ENCODE data around the gene GNAS.
A peak's percentile ranks its signal among the peaks of the same experiment; 100 is the strongest.

Gene GNAS

GRCh38 chr20:58843128-58843556, 9.4 kb upstream of the GNAS start:
- no peaks in the 10 kb centered on the region for H3K9me3 ChIP-seq (ENCODE audit: control insufficient read depth, low read depth, low read length)
- peak overlapping the region; percentile 71 for H3K9ac ChIP-seq (ENCODE audit: low read length)
- peaks cover 35% of the 10 kb centered on the region for H3K27me3 ChIP-seq (ENCODE audit: control insufficient read depth, insufficient read depth, low read length)
- no peaks in the 10 kb centered on the region for H3K36me3 ChIP-seq (ENCODE audit: control insufficient read depth, low read depth, low read length)
- H3K4me1 ChIP-seq (ENCODE audit: control insufficient read depth, low read depth, low read length) = peaks cover 40% of the 10 kb centered on the region
- H3K27ac ChIP-seq (ENCODE audit: low read length) = peak overlapping the region; percentile 74
- H3K4me3 ChIP-seq (ENCODE audit: low read length) = peak overlapping the region; percentile 79

- no peak overlapping the region for H3K4me3 ChIP-seq (ENCODE audit: low read length)
- H3K27ac ChIP-seq (ENCODE audit: low read length) = no peak overlapping the region
- peaks cover 43% of the 10 kb centered on the region for H3K4me1 ChIP-seq (ENCODE audit: control insufficient read depth, low read depth, low read length)
- no peak overlapping the region for H3K9ac ChIP-seq (ENCODE audit: low read length)
- H3K27me3 ChIP-seq (ENCODE audit: control insufficient read depth, insufficient read depth, low read length) = peaks cover 21% of the 10 kb centered on the region
- H3K36me3 ChIP-seq (ENCODE audit: control insufficient read depth, low read depth, low read length) = no peaks in the 10 kb centered on the region
- no peaks in the 10 kb centered on the region for H3K9me3 ChIP-seq (ENCODE audit: control insufficient read depth, low read depth, low read length)
Measured at GRCh38 chr20:58845706-58846105, 6.8 kb upstream of the GNAS start.

- Histone ChIP-seq H3K4me1 (ENCODE audit: control insufficient read depth, low read depth, low read length) (peaks cover 39% of the 10 kb centered on the region), H3K27ac (ENCODE audit: low read length) (no peak overlapping the region), H3K4me3 (ENCODE audit: low read length) (no peak overlapping the region), H3K9me3 (ENCODE audit: control insufficient read depth, low read depth, low read length) (no peaks in the 10 kb centered on the region), H3K27me3 (ENCODE audit: control insufficient read depth, insufficient read depth, low read length) (peaks cover 4% of the 10 kb centered on the region), H3K9ac (ENCODE audit: low read length) (no peak overlapping the region), H3K36me3 (ENCODE audit: control insufficient read depth, low read depth, low read length) (no peaks in the 10 kb centered on the region)
Measured at GRCh38 chr20:58847463-58847862, 5.1 kb upstream of the GNAS start.

GRCh38 chr20:58850693-58851174, 1.8 kb upstream of the GNAS start, which contains the start of gene GNAS-AS1:
Gene GNAS-AS1 (minus strand): TSS chr20:58850902.
- peaks cover 11% of the 10 kb centered on the region for H3K4me1 ChIP-seq (ENCODE audit: control insufficient read depth, low read depth, low read length)
- H3K9ac ChIP-seq (ENCODE audit: low read length) = no peak within 1 kb of the TSS
- H3K4me3 ChIP-seq (ENCODE audit: low read length) = no peak within 1 kb of the TSS
- no peaks in the 10 kb centered on the region for H3K9me3 ChIP-seq (ENCODE audit: control insufficient read depth, low read depth, low read length)
- no peaks in the 10 kb centered on the region for H3K36me3 ChIP-seq (ENCODE audit: control insufficient read depth, low read depth, low read length)
- H3K27me3 ChIP-seq (ENCODE audit: control insufficient read depth, insufficient read depth, low read length) = peaks cover 30% of the 10 kb centered on the region
- H3K27ac ChIP-seq (ENCODE audit: low read length) = no peak within 1 kb of the TSS

- Histone ChIP-seq H3K27ac (ENCODE audit: low read length) (no peak overlapping the region), H3K4me3 (ENCODE audit: low read length) (no peak overlapping the region), H3K9me3 (ENCODE audit: control insufficient read depth, low read depth, low read length) (no peaks in the 10 kb centered on the region), H3K27me3 (ENCODE audit: control insufficient read depth, insufficient read depth, low read length) (peaks cover 36% of the 10 kb centered on the region), H3K36me3 (ENCODE audit: control insufficient read depth, low read depth, low read length) (no peaks in the 10 kb centered on the region), H3K4me1 (ENCODE audit: control insufficient read depth, low read depth, low read length) (peaks cover 6% of the 10 kb centered on the region), H3K9ac (ENCODE audit: low read length) (no peak overlapping the region)
Measured at GRCh38 chr20:58851221-58851968, 1.1 kb upstream of the GNAS start.

GRCh38 chr20:58851969-58852458, 502 bp upstream of the GNAS start:
- H3K9ac ChIP-seq (ENCODE audit: low read length) = no peak overlapping the region
- H3K36me3 ChIP-seq (ENCODE audit: control insufficient read depth, low read depth, low read length) = no peaks in the 10 kb centered on the region
- H3K9me3 ChIP-seq (ENCODE audit: control insufficient read depth, low read depth, low read length) = no peaks in the 10 kb centered on the region
- peaks cover 3% of the 10 kb centered on the region for H3K4me1 ChIP-seq (ENCODE audit: control insufficient read depth, low read depth, low read length)
- peak overlapping the region; percentile 50 for H3K4me3 ChIP-seq (ENCODE audit: low read length)
- peaks cover 43% of the 10 kb centered on the region for H3K27me3 ChIP-seq (ENCODE audit: control insufficient read depth, insufficient read depth, low read length)
- H3K27ac ChIP-seq (ENCODE audit: low read length) = no peak overlapping the region

GRCh38 chr20:58853466-58853865, 950 bp downstream of the GNAS start:
- no peak overlapping the region for H3K27ac ChIP-seq (ENCODE audit: low read length)
- H3K9ac ChIP-seq (ENCODE audit: low read length) = no peak overlapping the region
- H3K27me3 ChIP-seq (ENCODE audit: control insufficient read depth, insufficient read depth, low read length) = peaks cover 52% of the 10 kb centered on the region
- no peaks in the 10 kb centered on the region for H3K36me3 ChIP-seq (ENCODE audit: control insufficient read depth, low read depth, low read length)
- no peak overlapping the region for H3K4me3 ChIP-seq (ENCODE audit: low read length)
- peaks cover 3% of the 10 kb centered on the region for H3K4me1 ChIP-seq (ENCODE audit: control insufficient read depth, low read depth, low read length)
- no peaks in the 10 kb centered on the region for H3K9me3 ChIP-seq (ENCODE audit: control insufficient read depth, low read depth, low read length)

- peaks cover 3% of the 10 kb centered on the region for H3K4me1 ChIP-seq (ENCODE audit: control insufficient read depth, low read depth, low read length)
- peak overlapping the region; percentile 53 for H3K4me3 ChIP-seq (ENCODE audit: low read length)
- no peak overlapping the region for H3K27ac ChIP-seq (ENCODE audit: low read length)
- peaks cover 52% of the 10 kb centered on the region for H3K27me3 ChIP-seq (ENCODE audit: control insufficient read depth, insufficient read depth, low read length)
- H3K9ac ChIP-seq (ENCODE audit: low read length) = no peak overlapping the region
- no peaks in the 10 kb centered on the region for H3K9me3 ChIP-seq (ENCODE audit: control insufficient read depth, low read depth, low read length)
- H3K36me3 ChIP-seq (ENCODE audit: control insufficient read depth, low read depth, low read length) = no peaks in the 10 kb centered on the region
Measured at GRCh38 chr20:58853976-58854637, 1.6 kb downstream of the GNAS start.

- Histone ChIP-seq H3K27me3 (ENCODE audit: control insufficient read depth, insufficient read depth, low read length) (peaks cover 52% of the 10 kb centered on the region), H3K4me3 (ENCODE audit: low read length) (peak overlapping the region; percentile 53), H3K9ac (ENCODE audit: low read length) (no peak overlapping the region), H3K9me3 (ENCODE audit: control insufficient read depth, low read depth, low read length) (no peaks in the 10 kb centered on the region), H3K4me1 (ENCODE audit: control insufficient read depth, low read depth, low read length) (peaks cover under 1% of the 10 kb centered on the region), H3K36me3 (ENCODE audit: control insufficient read depth, low read depth, low read length) (no peaks in the 10 kb centered on the region), H3K27ac (ENCODE audit: low read length) (no peak overlapping the region)
Measured at GRCh38 chr20:58854638-58855471, 2.3 kb downstream of the GNAS start.

- H3K4me1 ChIP-seq (ENCODE audit: control insufficient read depth, low read depth, low read length) = no peaks in the 10 kb centered on the region
- no peaks in the 10 kb centered on the region for H3K9me3 ChIP-seq (ENCODE audit: control insufficient read depth, low read depth, low read length)
- peak overlapping the region; percentile 53 for H3K4me3 ChIP-seq (ENCODE audit: low read length)
- no peak overlapping the region for H3K27ac ChIP-seq (ENCODE audit: low read length)
- no peaks in the 10 kb centered on the region for H3K36me3 ChIP-seq (ENCODE audit: control insufficient read depth, low read depth, low read length)
- H3K9ac ChIP-seq (ENCODE audit: low read length) = no peak overlapping the region
- H3K27me3 ChIP-seq (ENCODE audit: control insufficient read depth, insufficient read depth, low read length) = peaks cover 52% of the 10 kb centered on the region
Measured at GRCh38 chr20:58855506-58856389, 3.2 kb downstream of the GNAS start.
